Memory B cell (primary cell): Measurements from ENCODE around the gene PITPNB.

Experiments used
- ATAC-seq: fragments of 150-1000 bp; cut with Tn5 transposase; 2 replicates; pipeline ENCODE4 v1.10.0; 2021; ENCODE audit warnings: low read depth, mild to moderate bottlenecking, moderate library complexity
- DNase-seq, 2 donors: peaks; one replicate each; pipeline ENCODE4 v3.0.0; 2022; ENCODE audit warnings: low spot score in 2 of 2
- H3K27ac Mint-ChIP-seq: one replicate; pipeline ENCODE4 v1.8.0; 2022; ENCODE audit warnings: mild to moderate bottlenecking, moderate library complexity, mixed read lengths
- H3K27me3 Mint-ChIP-seq: one replicate; pipeline ENCODE4 v1.8.0; 2022; ENCODE audit warnings: mixed read lengths
- H3K36me3 Mint-ChIP-seq: one replicate; pipeline ENCODE4 v1.8.0; 2022; ENCODE audit warnings: mild to moderate bottlenecking, mixed read lengths
- H3K4me1 Mint-ChIP-seq: one replicate; pipeline ENCODE4 v1.8.0; 2022; ENCODE audit warnings: mixed read lengths
- H3K4me3 Mint-ChIP-seq: one replicate; pipeline ENCODE4 v1.8.0; 2022; ENCODE audit warnings: mild to moderate bottlenecking, moderate library complexity, mixed read lengths
- H3K9me3 Mint-ChIP-seq: one replicate; pipeline ENCODE4 v1.8.0; 2022; ENCODE audit warnings: mixed read lengths

The PITPNB gene

GRCh38 chr22:27809700-27810608, 109.1 kb downstream of the PITPNB start:
- Mint-ChIP-seq H3K4me3 (no peak overlapping the region), H3K27me3 (peaks cover 15% of the 10 kb centered on the region), H3K4me1 (peaks cover 7% of the 10 kb centered on the region), H3K27ac (no peak overlapping the region), H3K36me3 (no peaks in the 10 kb centered on the region), H3K9me3 (no peaks in the 10 kb centered on the region)
- DNase-seq (no peak), ATAC-seq (no peak)

DNA sequence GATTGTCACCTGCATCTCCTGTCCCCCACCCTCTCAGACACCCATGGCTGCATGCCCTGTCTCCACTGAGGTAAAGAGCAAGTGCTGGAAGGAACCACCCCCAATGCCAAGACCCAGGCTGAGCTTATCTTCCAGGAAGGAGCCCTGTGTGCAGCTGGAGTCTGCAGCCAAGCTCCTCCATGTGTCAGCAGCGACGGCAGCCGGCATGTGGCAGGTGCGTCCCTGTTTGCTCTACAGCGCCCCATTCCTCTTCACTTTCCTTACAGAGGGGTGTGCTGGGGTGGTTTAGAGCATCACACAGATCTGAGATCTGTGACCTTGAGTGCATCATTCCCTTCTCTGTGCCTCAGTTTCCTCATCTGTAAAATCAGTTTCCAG, 109.8 kb downstream of the PITPNB start:
- Mint-ChIP-seq H3K4me3 (no peak overlapping the region), H3K27ac (no peak overlapping the region), H3K9me3 (no peaks in the 10 kb centered on the region), H3K4me1 (peaks cover 9% of the 10 kb centered on the region), H3K27me3 (peaks cover 17% of the 10 kb centered on the region), H3K36me3 (no peaks in the 10 kb centered on the region)
- ATAC-seq (no peak), DNase-seq (no peak)

DNA sequence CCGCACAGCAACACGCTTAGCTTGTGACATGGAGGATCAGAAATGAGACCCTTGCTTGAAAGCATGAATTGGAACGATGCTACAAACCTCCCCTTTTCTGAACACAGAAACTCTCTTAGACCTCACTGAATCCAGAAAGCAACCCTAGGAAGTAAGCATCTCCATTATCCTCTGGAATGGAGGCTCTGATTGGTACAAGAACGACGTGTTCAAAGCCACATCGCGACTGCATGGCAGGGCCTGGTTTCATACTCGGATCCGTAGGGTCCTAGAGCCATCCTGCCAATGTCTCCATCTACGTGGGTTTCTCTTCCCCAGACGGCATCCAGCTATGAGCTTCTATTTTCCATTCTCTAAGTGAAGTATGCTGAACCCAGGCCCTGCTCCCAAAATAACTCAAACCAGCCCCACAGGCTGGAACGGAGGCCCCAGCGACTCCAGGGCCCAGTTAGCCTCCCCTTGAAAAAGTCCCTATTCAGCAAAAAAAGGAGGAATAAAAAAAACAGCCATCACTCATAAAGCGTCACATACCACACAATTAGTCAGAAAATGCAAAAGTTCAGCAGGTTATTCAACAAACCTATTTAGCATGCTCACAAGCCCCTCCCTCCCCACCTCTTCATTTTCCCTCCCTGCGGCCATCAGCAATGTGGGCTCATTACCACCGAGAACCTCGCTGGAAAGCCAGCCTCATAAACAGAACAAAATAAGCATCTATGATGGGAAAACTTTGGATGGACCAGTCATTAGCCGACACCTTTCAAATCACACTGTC, 110.4 kb downstream of the PITPNB start:
- Mint-ChIP-seq H3K36me3 (no peaks in the 10 kb centered on the region), H3K27me3 (peaks cover 17% of the 10 kb centered on the region), H3K4me3 (no peak overlapping the region), H3K9me3 (no peaks in the 10 kb centered on the region), H3K4me1 (peaks cover 9% of the 10 kb centered on the region), H3K27ac (no peak overlapping the region)
- ATAC-seq (no peak), DNase-seq (no peak)

GRCh38 chr22:27805841-27806240, 113.2 kb downstream of the PITPNB start:
- H3K4me1 Mint-ChIP-seq: peaks cover 15% of the 10 kb centered on the region
- no peak overlapping the region for H3K27ac Mint-ChIP-seq
- no peaks in the 10 kb centered on the region for H3K9me3 Mint-ChIP-seq
- peaks cover 17% of the 10 kb centered on the region for H3K27me3 Mint-ChIP-seq
- H3K4me3 Mint-ChIP-seq: no peak overlapping the region
- no peaks in the 10 kb centered on the region for H3K36me3 Mint-ChIP-seq
- ATAC-seq (no peak), DNase-seq (no peak)

DNA sequence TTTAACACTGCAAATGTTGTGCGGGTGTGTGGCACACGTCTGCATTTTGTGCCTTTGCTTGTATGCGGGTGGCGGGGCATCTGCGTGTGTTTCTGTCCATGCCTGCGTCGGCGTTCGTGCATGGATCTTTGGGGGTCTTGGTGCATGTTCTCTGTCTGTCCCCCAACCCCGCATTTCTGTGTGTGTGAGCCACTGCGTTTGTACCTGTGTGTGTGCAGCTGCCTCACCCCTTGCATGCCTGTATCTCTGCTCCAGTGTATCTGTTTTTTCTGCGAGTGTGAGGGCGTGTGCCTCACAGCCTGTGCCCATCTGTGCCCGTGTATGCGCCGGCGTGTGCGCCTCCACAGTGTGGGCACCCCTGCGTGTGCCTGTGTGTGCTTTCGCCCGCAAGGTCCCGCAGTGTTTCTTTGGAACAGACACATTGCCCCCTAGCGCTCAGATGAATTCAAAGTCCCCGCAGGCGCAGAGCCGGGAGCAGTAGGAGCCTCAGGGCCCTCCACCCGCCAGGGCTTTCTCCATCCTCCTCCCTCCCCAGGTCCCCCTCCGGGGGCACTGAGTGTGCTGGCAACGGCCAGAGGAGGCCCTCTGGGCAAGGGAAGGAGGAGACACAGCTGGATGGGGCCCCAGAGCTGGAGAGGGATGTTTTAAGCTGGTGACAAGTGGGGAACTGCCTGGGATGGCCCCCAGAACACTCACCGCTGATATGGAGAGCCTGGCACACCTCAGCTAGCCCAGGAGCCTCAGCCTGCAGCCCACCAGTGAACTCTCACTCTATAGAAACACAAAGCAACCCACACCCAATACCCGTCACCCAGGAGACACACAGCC, 114.4 kb downstream of the PITPNB start:
- Mint-ChIP-seq H3K36me3 (no peaks in the 10 kb centered on the region), H3K27ac (no peak overlapping the region), H3K27me3 (peaks cover 17% of the 10 kb centered on the region), H3K4me3 (no peak overlapping the region), H3K4me1 (peaks cover 15% of the 10 kb centered on the region), H3K9me3 (no peaks in the 10 kb centered on the region)
- peak in 1 of 2 donors; percentile 30 for DNase-seq
- peak; percentile 48 for ATAC-seq

DNA sequence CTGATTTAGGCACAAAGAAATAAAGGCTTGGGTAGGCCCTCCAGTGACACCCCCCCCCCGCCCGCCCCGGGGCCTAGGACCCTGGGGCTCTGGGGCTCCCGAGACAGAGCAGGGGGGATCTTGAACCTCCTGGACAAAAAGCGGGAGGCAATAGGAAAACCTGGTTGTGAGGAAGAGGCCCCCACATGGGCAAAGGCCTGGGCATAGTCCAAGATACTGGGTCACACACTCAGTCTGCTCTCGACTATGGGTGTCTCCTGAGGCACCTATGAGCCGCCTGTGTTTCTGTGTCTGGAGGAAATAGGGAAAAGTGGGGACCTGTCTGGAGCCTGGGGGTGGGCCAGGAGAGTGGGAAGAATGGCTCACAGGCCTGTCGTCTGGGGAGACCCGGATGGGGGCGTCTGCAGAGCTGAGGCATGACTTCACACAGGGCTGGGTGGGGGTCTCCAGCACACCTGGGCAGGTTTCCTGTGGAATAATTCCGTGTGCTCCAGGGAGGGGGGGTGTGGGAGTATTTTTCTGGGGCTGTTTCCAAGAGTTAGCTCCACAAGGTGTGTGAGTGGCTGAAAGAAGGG, 115.1 kb downstream of the PITPNB start:
- no peak for ATAC-seq
- no peak overlapping the region for H3K4me3 Mint-ChIP-seq
- no peaks in the 10 kb centered on the region for H3K36me3 Mint-ChIP-seq
- no peak overlapping the region for H3K27ac Mint-ChIP-seq
- no peaks in the 10 kb centered on the region for H3K9me3 Mint-ChIP-seq
- H3K4me1 Mint-ChIP-seq: peaks cover 15% of the 10 kb centered on the region
- H3K27me3 Mint-ChIP-seq: peaks cover 17% of the 10 kb centered on the region
- DNase-seq: no peak

DNA sequence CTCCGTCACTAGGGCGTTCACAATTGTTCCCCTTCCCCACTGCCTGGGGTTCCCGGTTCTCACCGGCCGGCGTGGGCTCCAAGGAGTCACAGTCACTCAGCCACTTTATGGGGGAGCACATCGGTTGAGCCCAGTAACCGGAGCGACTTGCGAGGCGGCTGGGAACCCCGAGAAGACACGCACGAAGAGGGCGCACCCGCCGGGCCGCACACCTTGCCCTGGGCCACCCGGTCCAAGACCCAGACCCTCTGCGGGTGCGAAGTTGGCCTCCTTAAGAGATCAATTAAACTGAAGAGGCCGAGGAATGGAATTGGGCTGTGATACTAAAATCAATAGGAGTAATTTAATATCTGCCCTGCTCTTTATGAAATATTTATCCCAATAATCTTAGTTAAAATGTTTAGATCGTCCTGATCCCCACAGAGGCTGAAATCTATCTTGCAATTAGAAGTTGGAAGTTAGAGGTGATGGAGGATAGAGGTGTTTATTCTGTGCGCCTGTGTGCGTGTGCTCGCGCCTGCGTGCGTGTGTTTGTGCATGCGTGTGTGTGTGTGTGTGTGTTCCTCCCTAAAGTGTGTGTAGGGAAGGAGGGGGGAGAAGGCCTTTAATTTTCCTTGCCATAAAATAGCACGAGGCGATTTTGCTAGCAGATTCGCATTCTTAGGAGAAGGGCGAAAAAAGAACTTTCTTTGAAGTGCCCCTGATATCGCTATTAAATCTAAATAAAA, 116.5 kb downstream of the PITPNB start:
- Mint-ChIP-seq H3K9me3 (no peaks in the 10 kb centered on the region), H3K36me3 (no peaks in the 10 kb centered on the region), H3K4me1 (peaks cover 15% of the 10 kb centered on the region), H3K27ac (no peak overlapping the region), H3K4me3 (peak overlapping the region; percentile 82), H3K27me3 (peaks cover 16% of the 10 kb centered on the region)
- DNase-seq (no peak), ATAC-seq (peak; percentile 6)
